Breast epithelium (tissue), 4 donors: Measurements from ENCODE around the gene FZD7. TPM values are rescaled to one million over a fixed set of nuclear protein-coding genes. Genes with fewer than 3 reads are reported as not detected.

Experiments
- DNase-seq, 2 donors: peaks; one replicate each; pipeline ENCODE4 v3.0.0-alpha.2; 2019; ENCODE audit warnings: low spot score in 2 of 2
- H3K27ac ChIP-seq, 2 donors: fragments of 200-600 bp; sonication (generic) in 1 of 2; one replicate each; pipeline ENCODE4 v1.5.1; 2016 to 2019; ENCODE audit warnings: mild to moderate bottlenecking in 1 of 2
- H3K27me3 ChIP-seq, 2 donors: fragments of 200-600 bp; sonication (generic) in 1 of 2; one replicate each; pipeline versions ENCODE4 v1.5.1 to v1.6.0; 2017 to 2019; ENCODE audit warnings: control low read depth in 1 of 2, mild to moderate bottlenecking in 1 of 2
- H3K36me3 ChIP-seq: fragments of 200-600 bp; one replicate; pipeline ENCODE4 v1.5.1; 2019
- H3K4me1 ChIP-seq, 2 donors: fragments of 200-600 bp; sonication (generic); one replicate each; pipeline ENCODE4 v1.5.1; 2016 to 2019; ENCODE audit warnings: control low read depth in 1 of 2
- H3K4me3 ChIP-seq, 3 donors: fragments of 200-600 bp; sonication (generic); 1 replicate in 2 of 3; 2 replicates in 1 of 3; pipeline ENCODE4 v1.5.1; 2016 to 2019; ENCODE audit warnings: mild to moderate bottlenecking in 3 of 3, moderate library complexity in 2 of 3
- H3K9me3 ChIP-seq, 2 donors: fragments of 200-600 bp; sonication (generic) in 1 of 2; one replicate each; pipeline ENCODE4 v1.5.1; 2016 to 2019; ENCODE audit warnings: control low read depth in 1 of 2
- CTCF ChIP-seq, 3 donors: fragments of 450-650 bp; IDR thresholded peaks; one replicate each; pipeline ENCODE4 v1.5.1; 2016 to 2017; ENCODE audit warnings: antibody characterized with exemption in 3 of 3, mild to moderate bottlenecking in 3 of 3, moderate library complexity in 3 of 3
- POLR2A ChIP-seq: fragments of 450-650 bp; IDR thresholded peaks from one replicate; pipeline ENCODE4 v1.6.1; 2016; ENCODE audit warnings: antibody characterized with exemption, mild to moderate bottlenecking, moderate library complexity
- POLR2AphosphoS5 ChIP-seq, 3 donors: sonication (generic); formaldehyde crosslinking; IDR thresholded peaks; one replicate each; pipeline ENCODE4 v1.6.1; 2017; ENCODE audit warnings: antibody characterized with exemption in 3 of 3
- intact Hi-C: fragments of 100-400 bp; cut with DNase I; formaldehyde crosslinking; loops from one replicate; pipeline ENCODE4 v1.15.1; 2023; ENCODE audit warnings: low total_unique reads
- total RNA-seq, 3 donors: library from RNA; depleted of rRNA; stranded (reverse); fragments of >200 nt; gene quantifications; one replicate each; pipeline ENCODE4 v1.1.0, GENCODE V29; 2016

The FZD7 gene
- total RNA-seq, 3 donors from 2014 or later, result 12.5 to 41.4 (median 26.5) TPM

DNA sequence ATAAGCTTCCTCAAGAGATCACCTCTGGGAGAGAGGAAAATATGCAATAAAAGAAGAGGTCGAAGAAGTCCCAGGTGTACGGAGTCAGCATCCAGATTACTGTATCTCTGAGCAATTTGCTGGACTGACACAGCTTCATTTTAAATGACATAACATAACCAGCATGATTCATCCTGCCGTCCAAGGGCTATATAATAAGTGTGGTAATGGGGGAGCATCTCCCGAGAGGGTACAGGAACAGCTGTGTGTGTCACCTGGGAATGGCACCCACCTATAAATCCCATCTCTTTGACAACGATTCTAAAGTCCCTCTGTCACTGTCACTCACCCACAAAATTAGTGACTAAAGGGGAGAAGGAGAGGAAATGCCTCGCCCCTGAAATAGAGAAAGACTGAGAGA is 19.3 kb upstream of the FZD7 start:
- H3K4me3 ChIP-seq, result no peak overlapping the region
- no peak overlapping the region for H3K27ac ChIP-seq
- H3K36me3 ChIP-seq, result no peaks in the 10 kb centered on the region
- no peak for TF ChIP-seq CTCF (IDR thresholded peaks at IDR 0.05)
- TF ChIP-seq POLR2AphosphoS5 (IDR thresholded peaks at IDR 0.05), result no peak
- no peak for TF ChIP-seq POLR2A
- no peaks in the 10 kb centered on the region for H3K9me3 ChIP-seq
- H3K27me3 ChIP-seq, result no peaks in the 10 kb centered on the region
- H3K4me1 ChIP-seq, result no peaks in the 10 kb centered on the region
- intact Hi-C loops, result no loop called here
- DNase-seq, result no peak

- TF ChIP-seq POLR2AphosphoS5 (IDR thresholded peaks at IDR 0.05) (no peak), POLR2A (no peak), CTCF (IDR thresholded peaks at IDR 0.05) (no peak)
- DNase-seq, result no peak
- Histone ChIP-seq H3K27ac (no peak overlapping the region), H3K36me3 (no peaks in the 10 kb centered on the region), H3K9me3 (no peaks in the 10 kb centered on the region), H3K27me3 (no peaks in the 10 kb centered on the region), H3K4me3 (no peak overlapping the region), H3K4me1 (no peaks in the 10 kb centered on the region)
- intact Hi-C loops, result no loop called here
Measured at GRCh38 chr2:202014759-202015211, 18.9 kb upstream of the FZD7 start.

- intact Hi-C loops, result no loop called here
- Histone ChIP-seq H3K4me1 (no peaks in the 10 kb centered on the region), H3K4me3 (no peak overlapping the region), H3K9me3 (no peaks in the 10 kb centered on the region), H3K27ac (no peak overlapping the region), H3K36me3 (no peaks in the 10 kb centered on the region), H3K27me3 (no peaks in the 10 kb centered on the region)
- TF ChIP-seq CTCF (IDR thresholded peaks at IDR 0.05) (no peak), POLR2AphosphoS5 (IDR thresholded peaks at IDR 0.05) (no peak), POLR2A (no peak)
- no peak for DNase-seq
Measured at GRCh38 chr2:202015471-202015870, 18.2 kb upstream of the FZD7 start.

- DNase-seq, result peak in 1 of 2 donors; percentile 52
- no peaks in the 10 kb centered on the region for H3K9me3 ChIP-seq
- no peak overlapping the region for H3K4me3 ChIP-seq
- no peaks in the 10 kb centered on the region for H3K4me1 ChIP-seq
- peak overlapping the region; percentile 27 to 52 for H3K27ac ChIP-seq
- intact Hi-C loops, result no loop called here
- no peaks in the 10 kb centered on the region for H3K36me3 ChIP-seq
- no peaks in the 10 kb centered on the region for H3K27me3 ChIP-seq
- TF ChIP-seq POLR2A (no peak), POLR2AphosphoS5 (IDR thresholded peaks at IDR 0.05) (no peak), CTCF (IDR thresholded peaks at IDR 0.05) (no peak)
Measured at GRCh38 chr2:202016579-202017227, 17.0 kb upstream of the FZD7 start.

GRCh38 chr2:202017940-202018339 is 15.7 kb upstream of the FZD7 start:
- Histone ChIP-seq H3K27me3 (no peaks in the 10 kb centered on the region), H3K27ac (no peak overlapping the region), H3K36me3 (no peaks in the 10 kb centered on the region), H3K4me1 (no peaks in the 10 kb centered on the region), H3K9me3 (no peaks in the 10 kb centered on the region), H3K4me3 (no peak overlapping the region)
- DNase-seq, result no peak
- intact Hi-C loops, result no loop called here
- no peak for TF ChIP-seq POLR2AphosphoS5 (IDR thresholded peaks at IDR 0.05)
- no peak for TF ChIP-seq CTCF (IDR thresholded peaks at IDR 0.05)
- no peak for TF ChIP-seq POLR2A
